ENCODE measurements around the gene HIF3A. TPM values are rescaled to one million over a fixed set of nuclear protein-coding genes. Genes with fewer than 3 reads are reported as not detected.

The HIF3A gene
- total and polyA plus RNA-seq, 2 experiments from 2014 or later = 54.6 to 149 TPM

GRCh38 chr19:46303691-46304397, 7.0 kb downstream of the HIF3A start:
- H3K4me2 ChIP-seq = peak overlapping the region; percentile 54
- peaks cover 5% of the 10 kb centered on the region for H3K36me3 ChIP-seq (replicated peaks; ENCODE audit: insufficient read depth, low read depth)
- H3K9me3 ChIP-seq (ENCODE audit: low read depth) = no peaks in the 10 kb centered on the region
- DNase-seq (ENCODE audit: low spot score) = peak; percentile 86
- no peaks in the 10 kb centered on the region for H4K20me1 ChIP-seq (ENCODE audit: insufficient read depth, poor library complexity, severe bottlenecking)
- H3K4me1 ChIP-seq (ENCODE audit: insufficient read depth) = peaks cover 44% of the 10 kb centered on the region
- H3K27me3 ChIP-seq = no peaks in the 10 kb centered on the region
- no peaks in the 10 kb centered on the region for H3K9me2 ChIP-seq (replicated peaks; ENCODE audit: insufficient read depth)
- no peak overlapping the region for H3K4me3 ChIP-seq
- peaks cover 49% of the 10 kb centered on the region for H3K79me2 ChIP-seq
- TF ChIP-seq CTCF (IDR thresholded peaks at IDR 0.05; ENCODE audit: poor library complexity) = no peak
- TF ChIP-seq EZH2 (IDR thresholded peaks at IDR 0.05; ENCODE audit: borderline replicate concordance) = no peak
- TF ChIP-seq EZH2phosphoT487 (IDR thresholded peaks at IDR 0.05; ENCODE audit: low read depth, severe bottlenecking, unreplicated experiment) = no peak
- no peak overlapping the region for H2AFZ ChIP-seq
- 40% methylated on average over 54 of the region's 56 CpGs for WGBS (ENCODE audit: low lambda C conversion rate, missing lambda C conversion rate)
- H3K27ac ChIP-seq = peak overlapping the region; percentile 99

GRCh38 chr19:46306501-46306900, 9.7 kb downstream of the HIF3A start:
- Histone ChIP-seq H4K20me1 (ENCODE audit: insufficient read depth, poor library complexity, severe bottlenecking) (no peaks in the 10 kb centered on the region), H3K27ac (no peak overlapping the region), H3K27me3 (no peaks in the 10 kb centered on the region), H3K4me3 (no peak overlapping the region), H2AFZ (no peak overlapping the region), H3K4me2 (no peak overlapping the region), H3K79me2 (peaks cover 44% of the 10 kb centered on the region), H3K9me2 (replicated peaks; ENCODE audit: insufficient read depth) (no peaks in the 10 kb centered on the region), H3K9me3 (ENCODE audit: low read depth) (no peaks in the 10 kb centered on the region), H3K36me3 (replicated peaks; ENCODE audit: insufficient read depth, low read depth) (peaks cover 5% of the 10 kb centered on the region), H3K4me1 (ENCODE audit: insufficient read depth) (peaks cover 22% of the 10 kb centered on the region)
- TF ChIP-seq CTCF (IDR thresholded peaks at IDR 0.05; ENCODE audit: poor library complexity) (no peak), EZH2phosphoT487 (IDR thresholded peaks at IDR 0.05; ENCODE audit: low read depth, severe bottlenecking, unreplicated experiment) (no peak), EZH2 (IDR thresholded peaks at IDR 0.05; ENCODE audit: borderline replicate concordance) (no peak)
- 99% methylated on average over 3 of the region's 3 CpGs for WGBS (ENCODE audit: low lambda C conversion rate, missing lambda C conversion rate)
- DNase-seq (ENCODE audit: low spot score) = no peak

DNA sequence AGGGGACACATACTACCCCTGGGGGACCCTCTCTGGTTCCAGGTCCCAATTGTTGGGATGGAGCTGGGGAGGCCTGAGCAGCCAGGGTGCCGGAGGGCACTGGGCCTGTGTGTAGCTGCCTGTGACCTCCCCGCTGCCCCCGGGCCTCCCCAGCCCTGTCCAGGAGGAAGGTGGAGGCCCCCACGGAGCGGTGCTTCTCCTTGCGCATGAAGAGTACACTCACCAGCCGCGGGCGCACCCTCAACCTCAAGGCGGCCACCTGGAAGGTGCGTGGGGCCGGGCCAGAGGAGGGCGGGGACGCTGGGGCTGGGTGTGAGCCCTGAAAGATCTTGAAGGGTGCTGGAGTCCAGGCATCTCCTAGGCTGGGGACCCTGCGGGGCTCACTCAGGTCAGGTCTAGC, 11.7 kb downstream of the HIF3A start:
- Histone ChIP-seq H3K4me3 (no peak overlapping the region), H3K27me3 (no peaks in the 10 kb centered on the region), H3K4me2 (no peak overlapping the region), H3K27ac (no peak overlapping the region), H3K36me3 (replicated peaks; ENCODE audit: insufficient read depth, low read depth) (peaks cover 5% of the 10 kb centered on the region), H3K9me3 (ENCODE audit: low read depth) (no peaks in the 10 kb centered on the region), H2AFZ (no peak overlapping the region), H4K20me1 (ENCODE audit: insufficient read depth, poor library complexity, severe bottlenecking) (no peaks in the 10 kb centered on the region), H3K4me1 (ENCODE audit: insufficient read depth) (peaks cover 4% of the 10 kb centered on the region), H3K79me2 (peaks cover 28% of the 10 kb centered on the region), H3K9me2 (replicated peaks; ENCODE audit: insufficient read depth) (no peaks in the 10 kb centered on the region)
- TF ChIP-seq EZH2 (IDR thresholded peaks at IDR 0.05; ENCODE audit: borderline replicate concordance) = no peak
- TF ChIP-seq EZH2phosphoT487 (IDR thresholded peaks at IDR 0.05; ENCODE audit: low read depth, severe bottlenecking, unreplicated experiment) = no peak
- no peak for DNase-seq (ENCODE audit: low spot score)
- WGBS (ENCODE audit: low lambda C conversion rate, missing lambda C conversion rate) = 90% methylated on average over 5 of the region's 15 CpGs

DNA sequence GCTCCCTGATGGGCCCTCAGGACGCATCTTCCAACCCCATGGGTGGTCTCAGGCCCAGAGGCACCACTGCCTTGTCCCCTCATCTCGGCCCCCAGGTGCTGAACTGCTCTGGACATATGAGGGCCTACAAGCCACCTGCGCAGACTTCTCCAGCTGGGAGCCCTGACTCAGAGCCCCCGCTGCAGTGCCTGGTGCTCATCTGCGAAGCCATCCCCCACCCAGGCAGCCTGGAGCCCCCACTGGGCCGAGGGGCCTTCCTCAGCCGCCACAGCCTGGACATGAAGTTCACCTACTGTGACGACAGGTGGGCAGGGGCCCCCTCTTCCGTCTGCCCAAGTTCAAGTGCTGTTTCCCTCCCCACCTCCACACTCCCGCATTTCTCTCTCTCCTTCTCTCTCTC, 12.2 kb downstream of the HIF3A start:
- WGBS (ENCODE audit: low lambda C conversion rate, missing lambda C conversion rate) = 92% methylated on average over 9 of the region's 10 CpGs
- peaks cover 5% of the 10 kb centered on the region for H3K36me3 ChIP-seq (replicated peaks; ENCODE audit: insufficient read depth, low read depth)
- H3K4me3 ChIP-seq = no peak overlapping the region
- no peaks in the 10 kb centered on the region for H4K20me1 ChIP-seq (ENCODE audit: insufficient read depth, poor library complexity, severe bottlenecking)
- no peak overlapping the region for H3K4me2 ChIP-seq
- no peak overlapping the region for H3K27ac ChIP-seq
- no peaks in the 10 kb centered on the region for H3K27me3 ChIP-seq
- no peak for DNase-seq (ENCODE audit: low spot score)
- H3K4me1 ChIP-seq (ENCODE audit: insufficient read depth) = no peaks in the 10 kb centered on the region
- no peak overlapping the region for H2AFZ ChIP-seq
- H3K9me3 ChIP-seq (ENCODE audit: low read depth) = no peaks in the 10 kb centered on the region
- no peaks in the 10 kb centered on the region for H3K9me2 ChIP-seq (replicated peaks; ENCODE audit: insufficient read depth)
- TF ChIP-seq CTCF (IDR thresholded peaks at IDR 0.05; ENCODE audit: poor library complexity) (no peak), EZH2phosphoT487 (IDR thresholded peaks at IDR 0.05; ENCODE audit: low read depth, severe bottlenecking, unreplicated experiment) (no peak), EZH2 (IDR thresholded peaks at IDR 0.05; ENCODE audit: borderline replicate concordance) (no peak)
- peaks cover 25% of the 10 kb centered on the region for H3K79me2 ChIP-seq

All from hepatocyte (in vitro differentiated cells).